ENCODE measurements around the gene ARX.

Gene ARX

GRCh38 chrX:25006586-25007058 lies 9.1 kb downstream of the ARX start:
- Histone ChIP-seq H2AFZ (ENCODE audit: low read length) (no peak overlapping the region), H4K20me1 (ENCODE audit: insufficient read depth, low read length) (no peaks in the 10 kb centered on the region)
- TF ChIP-seq EZH2 (IDR thresholded peaks at IDR 0.05; ENCODE audit: borderline replicate concordance, low read length): no peak
- TF ChIP-seq, protein P1, sequence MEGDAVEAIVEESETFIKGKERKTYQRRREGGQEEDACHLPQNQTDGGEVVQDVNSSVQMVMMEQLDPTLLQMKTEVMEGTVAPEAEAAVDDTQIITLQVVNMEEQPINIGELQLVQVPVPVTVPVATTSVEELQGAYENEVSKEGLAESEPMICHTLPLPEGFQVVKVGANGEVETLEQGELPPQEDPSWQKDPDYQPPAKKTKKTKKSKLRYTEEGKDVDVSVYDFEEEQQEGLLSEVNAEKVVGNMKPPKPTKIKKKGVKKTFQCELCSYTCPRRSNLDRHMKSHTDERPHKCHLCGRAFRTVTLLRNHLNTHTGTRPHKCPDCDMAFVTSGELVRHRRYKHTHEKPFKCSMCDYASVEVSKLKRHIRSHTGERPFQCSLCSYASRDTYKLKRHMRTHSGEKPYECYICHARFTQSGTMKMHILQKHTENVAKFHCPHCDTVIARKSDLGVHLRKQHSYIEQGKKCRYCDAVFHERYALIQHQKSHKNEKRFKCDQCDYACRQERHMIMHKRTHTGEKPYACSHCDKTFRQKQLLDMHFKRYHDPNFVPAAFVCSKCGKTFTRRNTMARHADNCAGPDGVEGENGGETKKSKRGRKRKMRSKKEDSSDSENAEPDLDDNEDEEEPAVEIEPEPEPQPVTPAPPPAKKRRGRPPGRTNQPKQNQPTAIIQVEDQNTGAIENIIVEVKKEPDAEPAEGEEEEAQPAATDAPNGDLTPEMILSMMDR (IDR thresholded peaks at IDR 0.05; ENCODE audit: low read length): no peak

DNA sequence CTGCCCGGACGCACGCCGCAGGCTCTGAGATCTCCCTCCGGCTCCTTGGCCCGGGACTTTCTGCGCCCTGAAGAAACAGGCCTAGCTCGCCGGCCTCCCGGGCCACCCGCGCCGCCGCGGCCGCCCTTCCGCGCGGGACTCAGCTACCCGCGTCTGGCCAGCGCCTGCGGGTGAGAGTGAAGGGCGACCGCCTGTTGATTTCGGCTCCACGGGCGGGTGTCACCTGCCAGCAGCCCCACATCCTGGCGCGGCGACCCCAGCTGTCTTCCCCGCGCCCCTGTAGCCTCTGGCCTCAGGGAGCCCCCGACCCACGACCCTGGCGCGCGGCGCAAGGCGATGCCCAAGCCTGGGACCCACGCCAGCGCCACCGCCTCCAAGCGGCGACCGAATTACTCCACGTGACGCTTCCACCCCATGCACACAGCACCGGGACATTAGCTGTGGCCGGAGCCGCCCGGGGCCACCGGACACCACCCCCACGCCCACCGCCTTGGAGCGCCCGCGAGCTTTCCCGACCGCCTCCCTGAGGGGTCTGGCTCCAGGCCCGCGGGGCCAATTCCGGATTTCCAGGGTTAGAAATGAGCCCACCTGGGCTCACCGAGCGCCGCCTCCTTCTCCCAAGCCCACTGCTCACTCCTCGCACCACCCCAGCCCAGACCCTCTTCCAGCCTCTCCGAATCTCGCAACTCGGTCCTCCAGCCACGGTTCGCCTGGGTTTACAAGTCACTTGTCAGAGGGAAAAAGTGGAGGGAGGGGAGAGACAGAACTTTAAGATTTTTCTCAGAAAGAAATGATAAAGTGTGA lies 10.2 kb downstream of the ARX start:
- Histone ChIP-seq H3K4me1 (ENCODE audit: insufficient read depth, low read length, severe bottlenecking) (no peaks in the 10 kb centered on the region), H3K9ac (ENCODE audit: low read length) (no peak overlapping the region), H3K36me3 (ENCODE audit: insufficient read depth, low read length) (no peaks in the 10 kb centered on the region), H3K27ac (ENCODE audit: low read depth, low read length, poor library complexity, severe bottlenecking) (no peak overlapping the region), H3F3A (ENCODE audit: insufficient read depth, low read length) (no peaks in the 10 kb centered on the region), H3K4me2 (ENCODE audit: low read length) (no peak overlapping the region), H2AFZ (ENCODE audit: low read length) (no peak overlapping the region), H3K9me2 (ENCODE audit: low read depth, low read length) (no peaks in the 10 kb centered on the region), H4K20me1 (ENCODE audit: insufficient read depth, low read length) (no peaks in the 10 kb centered on the region), H3K9me3 (ENCODE audit: low read length) (no peaks in the 10 kb centered on the region), H3K79me2 (ENCODE audit: insufficient read depth, low read length) (no peaks in the 10 kb centered on the region), H3K27me3 (ENCODE audit: insufficient read depth, low read length) (no peaks in the 10 kb centered on the region), H3K4me3 (ENCODE audit: low read depth, low read length, poor library complexity, severe bottlenecking) (no peak overlapping the region)
- TF ChIP-seq, protein P1 (IDR thresholded peaks at IDR 0.05; ENCODE audit: low read length): no peak
- no peak for TF ChIP-seq EZH2 (IDR thresholded peaks at IDR 0.05; ENCODE audit: borderline replicate concordance, low read length)

More at GRCh38 chrX:25006586-25007058, 9.1 kb downstream of the ARX start:
- Histone ChIP-seq H3K4me3 (ENCODE audit: low read depth, low read length, poor library complexity, severe bottlenecking) (no peak overlapping the region), H3K27ac (ENCODE audit: low read depth, low read length, poor library complexity, severe bottlenecking) (no peak overlapping the region), H3K4me2 (ENCODE audit: low read length) (no peak overlapping the region), H3K4me1 (ENCODE audit: insufficient read depth, low read length, severe bottlenecking) (no peaks in the 10 kb centered on the region), H3K9ac (ENCODE audit: low read length) (no peak overlapping the region), H3F3A (ENCODE audit: insufficient read depth, low read length) (no peaks in the 10 kb centered on the region), H3K79me2 (ENCODE audit: insufficient read depth, low read length) (no peaks in the 10 kb centered on the region), H3K36me3 (ENCODE audit: insufficient read depth, low read length) (no peaks in the 10 kb centered on the region), H3K9me2 (ENCODE audit: low read depth, low read length) (no peaks in the 10 kb centered on the region), H3K9me3 (ENCODE audit: low read length) (no peaks in the 10 kb centered on the region), H3K27me3 (ENCODE audit: insufficient read depth, low read length) (no peaks in the 10 kb centered on the region)

GRCh38 chrX:25005034-25005381 lies 10.8 kb downstream of the ARX start:
- H3K9ac ChIP-seq (ENCODE audit: low read length): no peak overlapping the region
- no peaks in the 10 kb centered on the region for H3K27me3 ChIP-seq (ENCODE audit: insufficient read depth, low read length)
- H3K9me3 ChIP-seq (ENCODE audit: low read length): no peaks in the 10 kb centered on the region
- H4K20me1 ChIP-seq (ENCODE audit: insufficient read depth, low read length): no peaks in the 10 kb centered on the region
- H3K9me2 ChIP-seq (ENCODE audit: low read depth, low read length): no peaks in the 10 kb centered on the region
- TF ChIP-seq, protein P1 (IDR thresholded peaks at IDR 0.05; ENCODE audit: low read length): no peak
- TF ChIP-seq EZH2 (IDR thresholded peaks at IDR 0.05; ENCODE audit: borderline replicate concordance, low read length): no peak
- H3K4me2 ChIP-seq (ENCODE audit: low read length): no peak overlapping the region
- H3K27ac ChIP-seq (ENCODE audit: low read depth, low read length, poor library complexity, severe bottlenecking): no peak overlapping the region
- no peaks in the 10 kb centered on the region for H3F3A ChIP-seq (ENCODE audit: insufficient read depth, low read length)
- H3K4me3 ChIP-seq (ENCODE audit: low read depth, low read length, poor library complexity, severe bottlenecking): no peak overlapping the region
- H3K79me2 ChIP-seq (ENCODE audit: insufficient read depth, low read length): no peaks in the 10 kb centered on the region
- H2AFZ ChIP-seq (ENCODE audit: low read length): no peak overlapping the region
- no peaks in the 10 kb centered on the region for H3K4me1 ChIP-seq (ENCODE audit: insufficient read depth, low read length, severe bottlenecking)
- no peaks in the 10 kb centered on the region for H3K36me3 ChIP-seq (ENCODE audit: insufficient read depth, low read length)

All from OCI-LY1 (cell line).